Lower leg skin (tissue), 4 donors: ENCODE measurements around the gene GALNT14. TPM values are rescaled to one million over a fixed set of nuclear protein-coding genes. Genes with fewer than 3 reads are reported as not detected.

Source experiments
- DNase-seq, 2 donors: peaks; one replicate each; pipeline ENCODE4 v3.0.0-alpha.2; 2019; ENCODE audit warnings: low spot score in 2 of 2
- H3K4me3 ChIP-seq: fragments of 200-600 bp; sonication (generic); 2 replicates; pipeline ENCODE4 v1.5.1; 2017; ENCODE audit warnings: mild to moderate bottlenecking, low read depth; ENCODE audit not compliant: poor library complexity, severe bottlenecking
- CTCF ChIP-seq, 3 donors: fragments of 450-650 bp; IDR thresholded peaks; one replicate each; pipeline ENCODE4 v1.5.1; 2016; ENCODE audit warnings: antibody characterized with exemption in 3 of 3, mild to moderate bottlenecking in 3 of 3, moderate library complexity in 2 of 3
- POLR2A ChIP-seq, 2 donors: fragments of 450-650 bp; IDR thresholded peaks; one replicate each; pipeline ENCODE4 v1.6.1; 2016 to 2017; ENCODE audit warnings: antibody characterized with exemption in 2 of 2, mild to moderate bottlenecking in 1 of 2, moderate library complexity in 1 of 2
- WGBS, 2 donors: methylation state at CpG; one replicate each; pipeline ENCODE4 v1.1.5; 2018; 5-methylcytosine and 5-hydroxymethylcytosine counted together
- intact Hi-C: fragments of 100-400 bp; cut with DNase I; formaldehyde crosslinking; loops from one replicate; pipeline ENCODE4 v1.15.0; 2023; ENCODE audit warnings: low total_unique reads
- total RNA-seq, 4 donors: library from RNA; depleted of rRNA; stranded (reverse); fragments of >200 nt; gene quantifications; one replicate each; pipeline ENCODE4 v1.1.0, GENCODE V29; 2016

GALNT14 gene
- total RNA-seq, 4 donors from 2014 or later = 2.5 to 6.2 (median 4.0) TPM

- no peak for TF ChIP-seq POLR2A (IDR thresholded peaks at IDR 0.05)
- TF ChIP-seq CTCF (IDR thresholded peaks at IDR 0.05) = no peak
- H3K4me3 ChIP-seq = no peak overlapping the region
- intact Hi-C loops = no loop called here
- no peak for DNase-seq
- whole genome bisulfite sequencing, 2 donors = 72 to 75% methylated on average over 4 of the region's 4 CpGs
Measured at GRCh38 chr2:30958918-30959265, 179.3 kb downstream of the GALNT14 start.

DNA sequence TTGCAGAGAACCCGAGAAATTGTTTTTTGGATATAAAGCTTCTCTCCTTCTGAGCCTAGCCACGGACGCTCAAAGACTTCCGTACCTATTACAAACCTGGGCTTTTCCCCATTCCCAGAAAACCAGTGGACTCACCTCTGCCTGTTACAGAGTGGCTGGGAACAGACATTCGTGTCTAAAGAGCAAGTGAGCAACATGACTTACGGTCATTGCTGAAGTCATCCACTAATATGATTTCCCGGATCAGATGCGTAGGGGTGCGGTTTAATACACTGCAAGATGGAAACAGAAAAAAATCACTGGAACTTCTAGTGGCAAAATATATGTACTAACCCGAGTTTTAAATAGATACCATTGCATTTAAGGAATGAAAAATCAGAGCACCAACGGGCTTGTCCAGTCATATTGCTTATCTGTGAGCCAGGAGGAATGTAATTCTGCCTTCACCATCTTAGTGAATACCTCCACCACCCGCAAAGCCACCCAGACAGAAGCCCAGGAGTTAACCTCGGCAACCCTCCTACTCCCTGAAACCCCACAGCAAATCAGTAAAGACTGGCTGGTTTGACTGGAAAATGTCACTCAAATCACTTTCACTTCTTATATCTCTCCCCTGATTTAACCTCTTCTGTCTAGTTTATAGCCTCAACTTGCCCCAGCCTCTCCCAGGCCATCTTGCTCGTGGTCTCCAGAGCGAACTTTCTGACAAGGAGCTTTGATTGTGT, 179.9 kb downstream of the GALNT14 start:
- WGBS, 2 donors = 80 to 83% methylated on average over 15 of the region's 15 CpGs
- H3K4me3 ChIP-seq = no peak overlapping the region
- intact Hi-C loops = no loop called here
- TF ChIP-seq CTCF (IDR thresholded peaks at IDR 0.05) = no peak
- TF ChIP-seq POLR2A (IDR thresholded peaks at IDR 0.05) = no peak
- no peak for DNase-seq

DNA sequence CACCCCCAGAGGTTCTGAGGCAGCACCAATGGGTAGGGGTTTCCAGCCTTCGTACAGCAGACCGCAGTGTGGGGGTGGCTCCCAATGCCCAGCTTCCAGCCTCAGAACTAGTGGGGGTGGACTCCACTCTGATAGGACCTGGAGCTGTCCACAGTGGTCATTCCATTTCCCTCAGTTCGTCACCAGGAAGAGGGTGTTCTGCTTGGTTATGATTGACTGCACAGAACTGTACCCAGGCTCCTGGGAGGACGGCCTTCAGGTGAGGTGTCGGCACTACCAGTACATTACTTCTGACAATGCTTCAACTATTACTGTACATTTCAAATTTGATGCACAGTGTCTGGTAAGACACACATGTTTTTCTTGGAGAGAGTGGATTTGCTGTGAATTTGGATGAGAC, 180.6 kb downstream of the GALNT14 start:
- intact Hi-C loops = no loop called here
- WGBS, 2 donors = 88 to 94% methylated on average over 5 of the region's 5 CpGs
- DNase-seq = no peak
- no peak overlapping the region for H3K4me3 ChIP-seq
- TF ChIP-seq POLR2A (IDR thresholded peaks at IDR 0.05) = no peak
- no peak for TF ChIP-seq CTCF (IDR thresholded peaks at IDR 0.05)

- no peak overlapping the region for H3K4me3 ChIP-seq
- TF ChIP-seq CTCF (IDR thresholded peaks at IDR 0.05) = no peak
- TF ChIP-seq POLR2A (IDR thresholded peaks at IDR 0.05) = no peak
- DNase-seq = no peak
- intact Hi-C loops = no loop called here
Measured at GRCh38 chr2:30956995-30957394, 181.2 kb downstream of the GALNT14 start.

- 94 to 96% methylated on average over 17 of the region's 17 CpGs for WGBS, 2 donors
- H3K4me3 ChIP-seq = no peak overlapping the region
- no peak for DNase-seq
- intact Hi-C loops = no loop called here
- TF ChIP-seq CTCF (IDR thresholded peaks at IDR 0.05) (no peak), POLR2A (IDR thresholded peaks at IDR 0.05) (no peak)
Measured at GRCh38 chr2:30955516-30956132, 182.6 kb downstream of the GALNT14 start.

DNA sequence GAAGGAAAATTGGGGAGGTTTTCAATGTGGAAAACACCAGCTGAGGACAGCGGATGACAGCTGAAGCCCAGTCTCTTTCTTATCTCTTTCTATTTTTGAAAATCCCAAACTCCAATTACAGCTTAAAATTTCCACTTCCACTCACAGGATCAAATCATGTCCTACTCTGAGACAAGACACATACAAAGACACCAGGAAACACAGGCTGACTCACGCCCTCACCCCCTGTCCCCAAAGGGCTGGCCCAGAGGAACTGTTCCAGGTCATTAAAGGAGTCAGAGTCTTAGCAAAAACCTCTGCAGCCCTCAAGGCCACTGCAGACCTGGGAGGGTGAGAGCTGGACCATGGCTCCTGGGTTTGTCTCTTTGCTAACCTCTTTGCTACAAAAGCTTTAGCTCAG, 187.9 kb downstream of the GALNT14 start:
- no peak overlapping the region for H3K4me3 ChIP-seq
- intact Hi-C loops = no loop called here
- no peak for DNase-seq
- WGBS, 2 donors = 72 to 77% methylated on average over 2 of the region's 2 CpGs
- TF ChIP-seq POLR2A (IDR thresholded peaks at IDR 0.05) = no peak
- no peak for TF ChIP-seq CTCF (IDR thresholded peaks at IDR 0.05)
